Subcutaneous adipose tissue (tissue), 4 donors: ENCODE data around the gene GFOD1. TPM values are rescaled to one million over a fixed set of nuclear protein-coding genes. Genes with fewer than 3 reads are reported as not detected.

Source experiments
- CTCF ChIP-seq: fragments of 450-650 bp; IDR thresholded peaks from one replicate; pipeline ENCODE4 v1.5.1; 2016; ENCODE audit warnings: low read depth, mild to moderate bottlenecking, control low read depth, antibody characterized with exemption, moderate library complexity
- total RNA-seq, 4 donors: library from RNA; depleted of rRNA; stranded (reverse); fragments of >200 nt; gene quantifications; one replicate each; pipeline ENCODE4 v1.1.0, GENCODE V29; 2016

The GFOD1 gene
- total RNA-seq, 4 donors from 2014 or later: 26.2 to 68.9 (median 29.1) TPM

- TF ChIP-seq CTCF: no peak
Observed at GRCh38 chr6:13480631-13481501, 6.5 kb downstream of the GFOD1 start.

GRCh38 chr6:13479971-13480434 lies 7.4 kb downstream of the GFOD1 start:
- TF ChIP-seq CTCF: no peak

GRCh38 chr6:13479206-13479800 lies 8.1 kb downstream of the GFOD1 start:
- no peak for TF ChIP-seq CTCF

GRCh38 chr6:13478525-13478966 lies 8.9 kb downstream of the GFOD1 start:
- no peak for TF ChIP-seq CTCF

GRCh38 chr6:13474787-13475186 lies 12.6 kb downstream of the GFOD1 start:
- no peak for TF ChIP-seq CTCF

GRCh38 chr6:13474360-13474759 lies 13.0 kb downstream of the GFOD1 start:
- TF ChIP-seq CTCF: no peak

- TF ChIP-seq CTCF: no peak
Observed at GRCh38 chr6:13473768-13474165, 13.6 kb downstream of the GFOD1 start.
